ENCODE measurements around the gene DUSP3. TPM values are rescaled to one million over a fixed set of nuclear protein-coding genes. Genes with fewer than 3 reads are reported as not detected.
A peak's percentile ranks its signal among the peaks of the same experiment; 100 is the strongest.

The DUSP3 gene
- total RNA-seq, 1 experiment from 2014 or later, result 9.5 TPM

DNA sequence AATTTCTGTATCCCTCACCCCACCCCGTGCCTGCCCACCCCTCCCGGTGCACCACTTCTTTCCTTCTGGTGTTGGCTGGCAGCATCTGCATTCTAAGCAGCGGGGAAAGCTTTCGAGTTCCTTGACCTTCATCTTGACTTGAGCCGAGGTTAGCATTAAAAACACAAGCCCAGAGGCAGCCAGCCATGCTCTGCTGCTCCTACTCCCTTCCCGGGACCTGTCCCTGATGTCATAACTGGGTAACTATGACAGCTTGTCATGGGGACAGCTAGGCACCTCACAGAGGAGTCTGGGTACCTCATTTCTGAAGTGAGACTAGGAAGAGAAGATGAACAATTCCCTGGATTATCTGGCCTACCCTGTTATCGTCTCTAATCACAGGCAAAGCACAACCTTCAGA, 1.4 kb upstream of the DUSP3 start, which contains the start of gene CFAP97D1:
CFAP97D1 (plus strand) TSS at position 301 of the 400 bp plus-strand sequence; CDS start at position 329, 28 bp downstream.
- Histone ChIP-seq H3K4me2 (ENCODE audit: low read depth, low read length, poor library complexity, severe bottlenecking) (peak within 1 kb of the TSS; percentile 96), H3K27me3 (ENCODE audit: low read length) (no peaks in the 10 kb centered on the region), H2AFZ (ENCODE audit: low read length) (peak within 1 kb of the TSS; percentile 88), H3K27ac (ENCODE audit: low read length) (no peak within 1 kb of the TSS), H3K4me1 (ENCODE audit: low read length) (peaks cover 15% of the 10 kb centered on the region), H3K9me2 (replicated peaks; ENCODE audit: insufficient read depth, low read length) (no peaks in the 10 kb centered on the region), H3K9me3 (ENCODE audit: low read length) (no peaks in the 10 kb centered on the region), H4K20me1 (ENCODE audit: insufficient read depth, low read depth, low read length) (no peaks in the 10 kb centered on the region), H3K36me3 (ENCODE audit: insufficient read depth, low read length) (no peaks in the 10 kb centered on the region), H3K4me3 (ENCODE audit: low read length) (peak within 1 kb of the TSS; percentile 84), H3K79me2 (ENCODE audit: low read length) (no peaks in the 10 kb centered on the region), H3K9ac (ENCODE audit: low read length) (peak within 1 kb of the TSS; percentile 82)
- no peak for DNase-seq

DNA sequence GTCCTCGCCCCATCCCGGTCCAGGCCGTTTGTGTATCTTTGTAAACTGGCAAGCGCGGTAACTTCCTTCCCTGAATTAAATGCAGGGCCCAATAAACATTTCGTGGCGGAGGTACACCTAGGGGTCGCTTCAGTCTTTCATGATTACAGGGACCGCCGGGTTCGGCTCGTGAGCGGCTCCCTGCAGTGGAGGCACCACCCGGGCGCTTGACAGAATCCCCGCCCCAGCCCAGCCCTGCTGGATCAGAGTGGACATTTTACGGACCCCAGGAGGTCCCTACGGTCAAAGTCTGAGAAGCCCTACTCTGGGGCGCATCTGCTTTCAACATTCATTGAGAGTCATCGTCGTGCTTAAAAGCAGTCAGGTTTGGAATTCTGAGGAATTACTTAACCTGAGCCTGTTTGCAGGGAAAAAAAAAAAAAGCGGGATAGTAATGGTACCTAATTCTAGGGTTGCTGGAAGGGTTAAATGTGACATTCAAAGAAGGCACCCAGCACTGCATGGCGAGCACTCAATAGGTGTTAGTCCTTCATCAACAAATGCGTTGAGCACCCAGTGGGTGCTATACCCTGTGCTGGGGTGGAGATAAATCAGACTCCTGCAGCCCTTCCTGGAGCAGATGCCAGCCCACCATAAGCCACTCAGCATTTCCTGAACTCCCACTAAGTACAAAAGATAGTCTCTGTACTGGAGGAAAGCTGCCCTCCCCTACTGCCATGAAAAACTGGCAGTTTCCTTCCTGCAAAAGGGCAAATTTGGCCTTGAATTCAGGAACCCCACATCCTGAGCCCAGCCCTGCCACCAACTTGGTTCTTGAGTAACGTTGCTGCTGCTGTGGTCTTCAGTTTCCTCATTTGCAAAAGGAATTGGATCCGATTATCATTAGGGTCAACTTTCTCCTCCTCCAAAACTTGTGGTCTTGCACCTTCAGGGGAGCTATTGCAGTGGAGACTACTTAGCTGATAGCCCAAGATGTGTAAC, 658 bp upstream of the DUSP3 start:
- Histone ChIP-seq H3K36me3 (ENCODE audit: insufficient read depth, low read length) (no peaks in the 10 kb centered on the region), H3K9me2 (replicated peaks; ENCODE audit: insufficient read depth, low read length) (no peaks in the 10 kb centered on the region), H2AFZ (ENCODE audit: low read length) (peak overlapping the region; percentile 88), H3K4me3 (ENCODE audit: low read length) (peak overlapping the region; percentile 84), H3K79me2 (ENCODE audit: low read length) (no peaks in the 10 kb centered on the region), H3K4me2 (ENCODE audit: low read depth, low read length, poor library complexity, severe bottlenecking) (peak overlapping the region; percentile 96), H3K4me1 (ENCODE audit: low read length) (peaks cover 15% of the 10 kb centered on the region), H4K20me1 (ENCODE audit: insufficient read depth, low read depth, low read length) (no peaks in the 10 kb centered on the region), H3K27ac (ENCODE audit: low read length) (no peak overlapping the region), H3K9ac (ENCODE audit: low read length) (peak overlapping the region; percentile 82), H3K9me3 (ENCODE audit: low read length) (no peaks in the 10 kb centered on the region), H3K27me3 (ENCODE audit: low read length) (no peaks in the 10 kb centered on the region)
- DNase-seq, result no peak

DNA sequence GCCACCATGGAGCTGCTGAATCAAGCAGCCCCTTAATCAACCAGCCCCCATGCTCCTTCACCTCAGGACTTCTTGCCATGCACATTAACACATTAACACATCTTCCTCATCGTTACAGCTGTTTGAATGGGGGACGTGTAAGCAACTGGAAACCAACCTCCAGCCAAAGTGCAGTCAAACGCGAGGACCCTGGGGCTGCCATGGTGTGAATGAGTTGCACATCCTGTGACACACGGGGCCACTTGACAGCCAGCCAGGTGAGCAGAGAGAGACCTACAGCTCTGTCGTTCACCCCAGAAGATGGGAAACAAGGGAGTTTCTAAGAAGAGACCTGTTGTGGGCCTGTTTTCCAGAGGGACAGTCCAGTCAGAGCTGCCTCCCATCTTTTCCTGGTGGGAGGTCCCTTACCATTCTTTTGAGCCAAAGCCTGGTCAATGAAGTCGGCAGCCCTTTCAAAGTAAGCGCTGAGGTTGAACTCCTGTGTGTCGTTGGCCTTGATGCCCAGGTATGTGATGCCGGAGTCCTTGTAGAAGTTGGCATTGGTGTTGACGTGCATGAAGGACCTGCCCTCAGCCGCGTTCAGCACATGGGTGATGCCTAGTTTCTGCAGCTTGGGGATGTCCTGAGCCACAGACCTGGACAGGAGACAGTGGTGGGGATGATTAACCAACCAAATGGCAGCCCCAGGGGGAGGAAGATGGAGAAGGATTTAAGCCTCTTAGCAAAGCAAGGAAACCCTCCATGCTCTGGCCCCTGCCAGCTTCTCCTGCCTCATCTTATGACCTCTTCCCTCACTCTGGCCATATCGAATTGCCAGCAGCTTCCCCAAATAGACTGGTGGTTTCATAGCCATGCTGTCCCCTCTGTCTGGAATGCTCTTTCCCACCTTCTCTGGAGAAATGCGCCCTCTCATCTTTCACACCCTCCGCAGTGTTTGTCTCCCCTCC, 4.2 kb downstream of the DUSP3 start:
- no peaks in the 10 kb centered on the region for H3K9me2 ChIP-seq (replicated peaks; ENCODE audit: insufficient read depth, low read length)
- peaks cover 13% of the 10 kb centered on the region for H3K4me1 ChIP-seq (ENCODE audit: low read length)
- no peaks in the 10 kb centered on the region for H3K79me2 ChIP-seq (ENCODE audit: low read length)
- DNase-seq, result no peak
- no peak overlapping the region for H3K4me3 ChIP-seq (ENCODE audit: low read length)
- H3K27ac ChIP-seq (ENCODE audit: low read length), result no peak overlapping the region
- H4K20me1 ChIP-seq (ENCODE audit: insufficient read depth, low read depth, low read length), result no peaks in the 10 kb centered on the region
- H3K27me3 ChIP-seq (ENCODE audit: low read length), result no peaks in the 10 kb centered on the region
- H3K9me3 ChIP-seq (ENCODE audit: low read length), result no peaks in the 10 kb centered on the region
- H3K36me3 ChIP-seq (ENCODE audit: insufficient read depth, low read length), result peaks cover 3% of the 10 kb centered on the region; the same call in 1 of the 2 replicates
- no peak overlapping the region for H3K4me2 ChIP-seq (ENCODE audit: low read depth, low read length, poor library complexity, severe bottlenecking)
- H2AFZ ChIP-seq (ENCODE audit: low read length), result no peak overlapping the region
- no peak overlapping the region for H3K9ac ChIP-seq (ENCODE audit: low read length)

DNA sequence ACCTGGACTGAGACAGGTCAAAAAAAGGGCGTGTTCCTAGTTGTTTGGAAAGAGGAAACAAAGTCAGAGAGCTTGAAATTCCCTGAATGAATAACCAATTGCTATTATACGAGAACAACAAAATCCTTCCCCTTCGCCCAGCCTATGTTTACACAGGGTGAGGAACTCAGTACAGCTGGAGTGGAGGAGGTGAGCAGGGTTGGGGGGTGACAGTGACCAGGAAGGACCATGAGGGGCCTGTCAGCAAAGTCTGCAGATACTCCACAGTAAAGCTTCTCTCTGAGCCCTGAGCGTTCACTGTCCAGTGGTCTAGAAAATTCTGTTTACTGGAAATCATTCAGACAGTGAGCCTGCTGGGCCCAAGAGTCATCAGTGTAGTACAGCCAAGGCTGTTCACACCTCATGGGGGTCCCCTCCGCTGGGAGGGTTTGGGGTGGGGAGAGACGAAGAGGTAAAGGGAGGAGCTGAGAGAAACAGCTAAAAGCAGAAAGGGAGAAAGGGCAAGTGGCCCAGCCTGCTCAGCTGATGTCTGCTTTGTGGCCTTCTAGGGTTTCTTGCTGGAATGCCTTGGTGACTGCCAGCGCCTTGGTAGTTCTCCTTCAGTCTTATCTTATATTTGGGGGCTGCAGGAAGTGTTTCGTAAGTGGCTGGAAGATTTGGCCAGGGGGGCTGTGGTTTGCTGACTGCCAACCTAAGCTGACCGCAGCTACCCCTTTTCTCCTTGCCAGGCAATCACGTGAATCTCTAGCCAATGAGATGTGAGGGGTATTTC, 5.7 kb downstream of the DUSP3 start:
- Histone ChIP-seq H3K27me3 (ENCODE audit: low read length) (no peaks in the 10 kb centered on the region), H3K9ac (ENCODE audit: low read length) (no peak overlapping the region), H3K79me2 (ENCODE audit: low read length) (no peaks in the 10 kb centered on the region), H3K4me3 (ENCODE audit: low read length) (no peak overlapping the region), H4K20me1 (ENCODE audit: insufficient read depth, low read depth, low read length) (no peaks in the 10 kb centered on the region), H3K4me1 (ENCODE audit: low read length) (peaks cover 6% of the 10 kb centered on the region; the same call in 1 of the 2 replicates), H2AFZ (ENCODE audit: low read length) (no peak overlapping the region), H3K9me3 (ENCODE audit: low read length) (no peaks in the 10 kb centered on the region), H3K4me2 (ENCODE audit: low read depth, low read length, poor library complexity, severe bottlenecking) (no peak overlapping the region), H3K27ac (ENCODE audit: low read length) (no peak overlapping the region), H3K36me3 (ENCODE audit: insufficient read depth, low read length) (peaks cover 3% of the 10 kb centered on the region), H3K9me2 (replicated peaks; ENCODE audit: insufficient read depth, low read length) (no peaks in the 10 kb centered on the region)
- no peak for DNase-seq

DNA sequence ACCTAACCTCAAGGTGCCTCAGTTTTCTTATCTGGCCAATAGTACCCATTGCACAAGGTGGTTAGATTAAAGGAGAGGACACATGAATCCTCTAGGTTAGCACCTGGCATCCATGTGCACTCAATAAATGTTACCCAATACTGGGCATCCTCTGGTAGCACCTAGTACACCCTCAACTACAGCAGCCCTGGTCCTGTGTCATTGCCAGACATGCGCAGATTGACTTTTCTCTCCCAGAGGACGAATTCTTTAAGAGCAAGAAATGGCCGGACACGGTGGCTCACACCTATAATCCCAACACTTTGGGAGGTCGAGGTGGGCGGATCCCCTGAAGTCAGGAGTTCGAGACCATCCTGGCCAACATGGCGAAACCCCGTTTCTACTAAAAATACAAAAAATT, 7.3 kb downstream of the DUSP3 start:
- Histone ChIP-seq H3K9ac (ENCODE audit: low read length) (no peak overlapping the region), H3K27ac (ENCODE audit: low read length) (no peak overlapping the region), H3K9me3 (ENCODE audit: low read length) (no peaks in the 10 kb centered on the region), H3K9me2 (replicated peaks; ENCODE audit: insufficient read depth, low read length) (no peaks in the 10 kb centered on the region), H3K79me2 (ENCODE audit: low read length) (no peaks in the 10 kb centered on the region), H4K20me1 (ENCODE audit: insufficient read depth, low read depth, low read length) (no peaks in the 10 kb centered on the region), H3K4me1 (ENCODE audit: low read length) (peaks cover 5% of the 10 kb centered on the region; the same call in 1 of the 2 replicates), H2AFZ (ENCODE audit: low read length) (no peak overlapping the region), H3K4me3 (ENCODE audit: low read length) (no peak overlapping the region), H3K36me3 (ENCODE audit: insufficient read depth, low read length) (peaks cover 3% of the 10 kb centered on the region), H3K4me2 (ENCODE audit: low read depth, low read length, poor library complexity, severe bottlenecking) (no peak overlapping the region), H3K27me3 (ENCODE audit: low read length) (no peaks in the 10 kb centered on the region)
- no peak for DNase-seq

DNA sequence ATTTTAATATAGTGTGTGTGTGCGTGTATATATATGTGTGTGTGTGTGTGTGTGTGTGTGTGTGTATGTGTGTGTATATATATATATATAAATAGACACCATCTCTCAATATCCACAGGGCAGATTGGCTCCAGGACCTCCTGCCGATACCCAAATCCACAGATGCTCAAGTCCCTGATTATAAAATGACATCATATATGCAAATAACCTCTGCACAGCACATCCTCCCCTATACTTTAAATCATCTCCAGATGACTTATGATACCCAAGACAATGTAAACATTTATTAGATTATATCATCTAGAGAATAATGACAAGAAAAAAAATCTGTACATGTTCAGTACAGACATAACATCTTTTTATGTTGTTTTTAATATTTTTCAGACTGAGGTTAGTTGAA, 7.8 kb downstream of the DUSP3 start:
- H3K27ac ChIP-seq (ENCODE audit: low read length), result no peak overlapping the region
- no peaks in the 10 kb centered on the region for H3K79me2 ChIP-seq (ENCODE audit: low read length)
- H3K9me2 ChIP-seq (replicated peaks; ENCODE audit: insufficient read depth, low read length), result no peaks in the 10 kb centered on the region
- H2AFZ ChIP-seq (ENCODE audit: low read length), result no peak overlapping the region
- no peaks in the 10 kb centered on the region for H4K20me1 ChIP-seq (ENCODE audit: insufficient read depth, low read depth, low read length)
- H3K4me2 ChIP-seq (ENCODE audit: low read depth, low read length, poor library complexity, severe bottlenecking), result no peak overlapping the region
- H3K9me3 ChIP-seq (ENCODE audit: low read length), result no peaks in the 10 kb centered on the region
- DNase-seq, result no peak
- H3K27me3 ChIP-seq (ENCODE audit: low read length), result no peaks in the 10 kb centered on the region
- no peak overlapping the region for H3K9ac ChIP-seq (ENCODE audit: low read length)
- H3K4me3 ChIP-seq (ENCODE audit: low read length), result no peak overlapping the region
- peaks cover 3% of the 10 kb centered on the region for H3K36me3 ChIP-seq (ENCODE audit: insufficient read depth, low read length)
- H3K4me1 ChIP-seq (ENCODE audit: low read length), result peaks cover 5% of the 10 kb centered on the region; the same call in 1 of the 2 replicates

DNA sequence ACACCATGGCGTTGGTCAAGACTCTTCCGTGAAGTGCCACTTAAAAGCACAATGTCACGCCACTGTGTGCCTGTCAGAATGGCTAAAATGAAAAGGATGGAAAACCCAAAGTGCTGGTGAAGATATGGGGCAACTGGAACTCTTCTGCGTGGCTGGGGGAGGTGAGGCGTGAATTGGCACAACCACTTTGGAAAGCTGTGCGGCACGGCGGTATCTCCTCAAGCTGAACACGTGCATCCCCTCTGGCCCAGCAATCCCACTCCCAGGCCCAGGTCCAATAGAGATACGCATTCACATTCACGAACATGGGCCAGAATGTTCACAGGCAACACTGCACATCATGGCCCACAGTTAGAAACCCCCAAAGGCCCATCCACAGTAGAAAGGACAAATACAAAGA, 8.9 kb downstream of the DUSP3 start:
- no peak overlapping the region for H3K4me2 ChIP-seq (ENCODE audit: low read depth, low read length, poor library complexity, severe bottlenecking)
- H3K4me3 ChIP-seq (ENCODE audit: low read length), result no peak overlapping the region
- no peaks in the 10 kb centered on the region for H3K79me2 ChIP-seq (ENCODE audit: low read length)
- H3K4me1 ChIP-seq (ENCODE audit: low read length), result peaks cover 5% of the 10 kb centered on the region; the same call in 1 of the 2 replicates
- H2AFZ ChIP-seq (ENCODE audit: low read length), result no peak overlapping the region
- DNase-seq, result no peak
- no peak overlapping the region for H3K9ac ChIP-seq (ENCODE audit: low read length)
- no peak overlapping the region for H3K27ac ChIP-seq (ENCODE audit: low read length)
- peaks cover 3% of the 10 kb centered on the region for H3K36me3 ChIP-seq (ENCODE audit: insufficient read depth, low read length)
- no peaks in the 10 kb centered on the region for H4K20me1 ChIP-seq (ENCODE audit: insufficient read depth, low read depth, low read length)
- H3K9me3 ChIP-seq (ENCODE audit: low read length), result no peaks in the 10 kb centered on the region
- no peaks in the 10 kb centered on the region for H3K27me3 ChIP-seq (ENCODE audit: low read length)
- no peaks in the 10 kb centered on the region for H3K9me2 ChIP-seq (replicated peaks; ENCODE audit: insufficient read depth, low read length)

All from Karpas-422 (cell line).